ENCODE measurements around the gene PLCL1. TPM values are rescaled to one million over a fixed set of nuclear protein-coding genes. Genes with fewer than 3 reads are reported as not detected.

PLCL1 gene
- total RNA-seq, 2 donors from 2014 or later, result 25.6 to 26.2 TPM

- H3K36me3 ChIP-seq, result no peaks in the 10 kb centered on the region
- TF ChIP-seq, protein P1, sequence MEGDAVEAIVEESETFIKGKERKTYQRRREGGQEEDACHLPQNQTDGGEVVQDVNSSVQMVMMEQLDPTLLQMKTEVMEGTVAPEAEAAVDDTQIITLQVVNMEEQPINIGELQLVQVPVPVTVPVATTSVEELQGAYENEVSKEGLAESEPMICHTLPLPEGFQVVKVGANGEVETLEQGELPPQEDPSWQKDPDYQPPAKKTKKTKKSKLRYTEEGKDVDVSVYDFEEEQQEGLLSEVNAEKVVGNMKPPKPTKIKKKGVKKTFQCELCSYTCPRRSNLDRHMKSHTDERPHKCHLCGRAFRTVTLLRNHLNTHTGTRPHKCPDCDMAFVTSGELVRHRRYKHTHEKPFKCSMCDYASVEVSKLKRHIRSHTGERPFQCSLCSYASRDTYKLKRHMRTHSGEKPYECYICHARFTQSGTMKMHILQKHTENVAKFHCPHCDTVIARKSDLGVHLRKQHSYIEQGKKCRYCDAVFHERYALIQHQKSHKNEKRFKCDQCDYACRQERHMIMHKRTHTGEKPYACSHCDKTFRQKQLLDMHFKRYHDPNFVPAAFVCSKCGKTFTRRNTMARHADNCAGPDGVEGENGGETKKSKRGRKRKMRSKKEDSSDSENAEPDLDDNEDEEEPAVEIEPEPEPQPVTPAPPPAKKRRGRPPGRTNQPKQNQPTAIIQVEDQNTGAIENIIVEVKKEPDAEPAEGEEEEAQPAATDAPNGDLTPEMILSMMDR (IDR thresholded peaks at IDR 0.05), result no peak
- DNase-seq (ENCODE audit: low spot score), result no peak
- no peak overlapping the region for H3K27ac ChIP-seq
- H3K9me3 ChIP-seq, result no peaks in the 10 kb centered on the region
- no peak for ATAC-seq (ENCODE audit: insufficient number of reproducible peaks, low FRiP score, low read depth)
- no peaks in the 10 kb centered on the region for H3K27me3 ChIP-seq (replicated peaks; ENCODE audit: insufficient read depth)
- H3K4me1 ChIP-seq (ENCODE audit: control insufficient read depth in 1 of 2, low read depth in 2 of 2), result peaks cover 0 to 5% of the 10 kb centered on the region in 2 donors
- no peak overlapping the region for H3K4me3 ChIP-seq
Measured at GRCh38 chr2:197793456-197793855, 10.9 kb upstream of the PLCL1 start.

DNA sequence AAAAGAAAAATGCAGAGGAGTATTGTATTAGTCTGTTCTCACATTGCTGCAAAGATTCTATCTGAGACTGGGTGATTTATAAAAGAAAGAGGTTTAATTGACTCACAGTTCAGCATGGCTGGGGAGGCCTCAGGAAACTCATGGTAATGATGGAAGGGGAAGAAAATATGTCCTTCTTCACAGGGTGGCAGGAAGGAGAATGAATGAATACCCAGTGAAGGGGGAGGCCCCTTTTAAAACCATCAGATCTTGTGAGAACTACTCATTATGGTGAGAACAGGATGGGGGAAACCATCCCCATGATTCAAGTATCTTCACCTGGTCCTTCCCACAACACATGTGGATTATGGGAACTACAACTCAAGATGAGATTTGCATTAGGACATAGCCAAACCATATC is 9.1 kb upstream of the PLCL1 start:
- H3K9me3 ChIP-seq, result no peaks in the 10 kb centered on the region
- no peaks in the 10 kb centered on the region for H3K27me3 ChIP-seq (replicated peaks; ENCODE audit: insufficient read depth)
- no peak for DNase-seq (ENCODE audit: low spot score)
- peaks cover 3 to 5% of the 10 kb centered on the region in 2 donors for H3K4me1 ChIP-seq (ENCODE audit: control insufficient read depth in 1 of 2, low read depth in 2 of 2)
- H3K36me3 ChIP-seq, result no peaks in the 10 kb centered on the region
- no peak for ATAC-seq (ENCODE audit: insufficient number of reproducible peaks, low FRiP score, low read depth)
- no peak overlapping the region for H3K4me3 ChIP-seq
- TF ChIP-seq, protein P1 (IDR thresholded peaks at IDR 0.05), result no peak
- no peak overlapping the region for H3K27ac ChIP-seq

- TF ChIP-seq, protein P1 (IDR thresholded peaks at IDR 0.05), result no peak
- no peaks in the 10 kb centered on the region for H3K36me3 ChIP-seq
- ATAC-seq (ENCODE audit: insufficient number of reproducible peaks, low FRiP score, low read depth) (no peak), DNase-seq (ENCODE audit: low spot score) (no peak)
- peaks cover 3 to 16% of the 10 kb centered on the region in 2 donors for H3K4me1 ChIP-seq (ENCODE audit: control insufficient read depth in 1 of 2, low read depth in 2 of 2)
- H3K4me3 ChIP-seq, result no peak overlapping the region
- H3K27me3 ChIP-seq (replicated peaks; ENCODE audit: insufficient read depth), result no peaks in the 10 kb centered on the region
- no peak overlapping the region for H3K27ac ChIP-seq
- no peaks in the 10 kb centered on the region for H3K9me3 ChIP-seq
Measured at GRCh38 chr2:197798187-197798586, 6.2 kb upstream of the PLCL1 start.

- H3K4me1 ChIP-seq (ENCODE audit: control insufficient read depth in 1 of 2, low read depth in 2 of 2), result peaks cover 3 to 24% of the 10 kb centered on the region in 2 donors
- ATAC-seq (ENCODE audit: insufficient number of reproducible peaks, low FRiP score, low read depth) (no peak), DNase-seq (ENCODE audit: low spot score) (no peak)
- H3K9me3 ChIP-seq, result no peaks in the 10 kb centered on the region
- no peaks in the 10 kb centered on the region for H3K36me3 ChIP-seq
- TF ChIP-seq, protein P1 (IDR thresholded peaks at IDR 0.05), result no peak
- H3K27ac ChIP-seq, result no peak overlapping the region
- no peak overlapping the region for H3K4me3 ChIP-seq
- H3K27me3 ChIP-seq (replicated peaks; ENCODE audit: insufficient read depth), result no peaks in the 10 kb centered on the region
Measured at GRCh38 chr2:197799068-197799467, 5.3 kb upstream of the PLCL1 start.

- TF ChIP-seq, protein P1 (IDR thresholded peaks at IDR 0.05), result no peak
- no peaks in the 10 kb centered on the region for H3K36me3 ChIP-seq
- no peak for DNase-seq (ENCODE audit: low spot score)
- H3K4me3 ChIP-seq, result no peak overlapping the region
- H3K27ac ChIP-seq, result no peak overlapping the region
- peaks cover 3 to 25% of the 10 kb centered on the region in 2 donors for H3K4me1 ChIP-seq (ENCODE audit: control insufficient read depth in 1 of 2, low read depth in 2 of 2)
- no peak for ATAC-seq (ENCODE audit: insufficient number of reproducible peaks, low FRiP score, low read depth)
- H3K27me3 ChIP-seq (replicated peaks; ENCODE audit: insufficient read depth), result no peaks in the 10 kb centered on the region
- H3K9me3 ChIP-seq, result no peaks in the 10 kb centered on the region
Measured at GRCh38 chr2:197800091-197800490, 4.3 kb upstream of the PLCL1 start.
